ENCODE data around the gene METTL25.

GRCh38 chr12:82375201-82375600 is 16.9 kb downstream of the METTL25 start:
- TF ChIP-seq CTCF (conservative IDR thresholded peaks at IDR 0.05; ENCODE audit: low read depth in 2 of 2) (no peak), POLR2AphosphoS5 (IDR thresholded peaks at IDR 0.05; ENCODE audit: low read depth) (no peak)
